Measurements from ENCODE around the gene CKM. TPM values are rescaled to one million over a fixed set of nuclear protein-coding genes. Genes with fewer than 3 reads are reported as not detected.

Gene CKM
- total RNA-seq, 4 donors from 2014 or later, result 0.66 to 1.4 (median 1.1) TPM; not detected in 1

DNA sequence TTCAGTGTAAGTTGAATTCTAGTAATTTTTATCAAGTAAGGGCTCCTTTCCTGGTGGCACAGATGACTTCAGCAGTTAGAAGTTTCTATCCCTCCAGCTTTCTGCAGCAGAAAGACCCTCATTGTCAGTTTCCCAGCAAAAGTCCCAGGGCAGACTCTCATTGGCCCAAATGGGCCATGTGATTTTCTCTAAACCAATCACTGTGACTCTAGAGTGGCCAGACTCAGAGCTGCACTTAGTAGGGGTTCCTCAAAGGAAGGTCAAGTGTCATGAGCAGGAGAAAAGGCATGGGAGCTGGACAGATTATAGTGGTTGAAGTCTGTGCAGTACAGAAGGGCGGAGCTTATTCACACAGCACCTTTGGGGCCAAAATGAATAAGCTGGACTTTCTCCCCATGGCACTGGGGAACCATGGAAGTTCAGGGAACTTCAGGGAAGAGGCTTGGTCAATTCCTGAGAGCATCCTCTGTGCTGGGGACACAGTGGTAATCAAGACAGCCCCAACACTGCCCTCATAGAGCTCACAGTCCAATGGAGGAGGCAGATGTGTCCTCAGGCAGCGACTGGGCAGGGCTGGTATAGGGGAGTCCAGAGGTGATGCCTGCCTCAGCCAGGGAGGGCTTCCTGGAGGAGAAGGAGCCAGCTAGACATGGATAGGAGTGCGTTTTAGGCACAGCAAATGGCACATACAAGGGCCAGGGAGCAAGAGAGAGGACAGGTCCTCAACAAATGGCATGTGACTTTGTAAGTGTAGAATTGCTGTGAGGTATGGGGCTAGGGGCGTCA lies 18.3 kb downstream of the CKM start:
- peaks cover 0 to 9% (median 6%) of the 10 kb centered on the region in 4 donors for H3K4me1 ChIP-seq
- H3K36me3 ChIP-seq, result peaks cover 0 to 33% (median 21%) of the 10 kb centered on the region in 4 donors
- intact Hi-C loops (cut with DNase I), result no loop called here
- 68% methylated on average over 3 of the region's 4 CpGs for WGBS
- no peak overlapping the region for H3K4me3 ChIP-seq
- no peak for DNase-seq (ENCODE audit: extremely low spot score)
- no peaks in the 10 kb centered on the region for H3K9me3 ChIP-seq
- peaks cover 0 to 12% (median 0%) of the 10 kb centered on the region in 4 donors for H3K27me3 ChIP-seq
- TF ChIP-seq EP300 (IDR thresholded peaks at IDR 0.05), result no peak
- TF ChIP-seq POLR2A (IDR thresholded peaks at IDR 0.05; ENCODE audit: low read depth), result no peak
- TF ChIP-seq POLR2AphosphoS5 (IDR thresholded peaks at IDR 0.05), result no peak
- TF ChIP-seq, protein P1, sequence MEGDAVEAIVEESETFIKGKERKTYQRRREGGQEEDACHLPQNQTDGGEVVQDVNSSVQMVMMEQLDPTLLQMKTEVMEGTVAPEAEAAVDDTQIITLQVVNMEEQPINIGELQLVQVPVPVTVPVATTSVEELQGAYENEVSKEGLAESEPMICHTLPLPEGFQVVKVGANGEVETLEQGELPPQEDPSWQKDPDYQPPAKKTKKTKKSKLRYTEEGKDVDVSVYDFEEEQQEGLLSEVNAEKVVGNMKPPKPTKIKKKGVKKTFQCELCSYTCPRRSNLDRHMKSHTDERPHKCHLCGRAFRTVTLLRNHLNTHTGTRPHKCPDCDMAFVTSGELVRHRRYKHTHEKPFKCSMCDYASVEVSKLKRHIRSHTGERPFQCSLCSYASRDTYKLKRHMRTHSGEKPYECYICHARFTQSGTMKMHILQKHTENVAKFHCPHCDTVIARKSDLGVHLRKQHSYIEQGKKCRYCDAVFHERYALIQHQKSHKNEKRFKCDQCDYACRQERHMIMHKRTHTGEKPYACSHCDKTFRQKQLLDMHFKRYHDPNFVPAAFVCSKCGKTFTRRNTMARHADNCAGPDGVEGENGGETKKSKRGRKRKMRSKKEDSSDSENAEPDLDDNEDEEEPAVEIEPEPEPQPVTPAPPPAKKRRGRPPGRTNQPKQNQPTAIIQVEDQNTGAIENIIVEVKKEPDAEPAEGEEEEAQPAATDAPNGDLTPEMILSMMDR (IDR thresholded peaks at IDR 0.05), result no peak
- no peak overlapping the region for H3K27ac ChIP-seq (replicated peaks in 1 of 4)

DNA sequence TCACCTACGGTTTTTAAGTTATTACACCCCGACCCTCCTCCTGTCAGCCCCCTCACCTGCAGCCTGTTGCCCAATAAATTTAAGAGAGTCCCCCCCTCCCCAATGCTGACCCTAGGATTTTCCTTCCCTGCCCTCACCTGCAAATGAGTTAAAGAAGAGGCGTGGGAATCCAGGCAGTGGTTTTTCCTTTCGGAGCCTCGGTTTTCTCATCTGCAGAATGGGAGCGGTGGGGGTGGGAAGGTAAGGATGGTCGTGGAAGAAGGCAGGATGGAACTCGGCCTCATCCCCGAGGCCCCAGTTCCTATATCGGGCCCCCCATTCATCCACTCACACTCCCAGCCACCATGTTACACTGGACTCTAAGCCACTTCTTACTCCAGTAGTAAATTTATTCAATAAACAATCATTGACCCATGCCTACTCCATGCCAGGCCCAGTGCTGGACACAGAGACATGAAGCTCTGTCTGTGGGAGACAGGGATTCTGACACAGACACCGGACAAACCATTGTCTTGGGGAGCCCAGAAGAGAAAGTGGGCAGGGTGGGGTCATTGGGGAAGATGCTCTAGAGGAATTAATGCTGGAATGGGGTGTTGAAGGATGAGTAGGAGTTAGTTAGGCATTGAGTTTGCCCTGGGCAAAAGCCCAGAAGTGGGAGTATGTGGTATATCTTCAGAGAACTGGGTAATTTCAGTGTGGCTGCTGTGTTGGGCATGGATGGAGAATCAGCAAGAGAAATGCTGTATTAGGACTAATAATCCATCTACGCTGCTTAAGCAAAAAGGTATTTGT lies 19.2 kb downstream of the CKM start:
- no peaks in the 10 kb centered on the region for H3K9me3 ChIP-seq
- peaks cover 0 to 42% (median 26%) of the 10 kb centered on the region in 4 donors for H3K36me3 ChIP-seq
- intact Hi-C loops (cut with DNase I), result no loop called here
- no peak overlapping the region for H3K4me3 ChIP-seq
- 94% methylated on average over 12 of the region's 12 CpGs for WGBS
- DNase-seq (ENCODE audit: extremely low spot score), result no peak
- H3K27me3 ChIP-seq, result peaks cover 0 to 12% (median 0%) of the 10 kb centered on the region in 4 donors
- H3K27ac ChIP-seq (replicated peaks in 1 of 4), result no peak overlapping the region
- TF ChIP-seq POLR2AphosphoS5 (IDR thresholded peaks at IDR 0.05), result no peak
- no peak for TF ChIP-seq EP300 (IDR thresholded peaks at IDR 0.05)
- no peak for TF ChIP-seq POLR2A (IDR thresholded peaks at IDR 0.05; ENCODE audit: low read depth)
- TF ChIP-seq, protein P1 (IDR thresholded peaks at IDR 0.05), result no peak
- H3K4me1 ChIP-seq, result peaks cover 0 to 9% (median 6%) of the 10 kb centered on the region in 4 donors

DNA sequence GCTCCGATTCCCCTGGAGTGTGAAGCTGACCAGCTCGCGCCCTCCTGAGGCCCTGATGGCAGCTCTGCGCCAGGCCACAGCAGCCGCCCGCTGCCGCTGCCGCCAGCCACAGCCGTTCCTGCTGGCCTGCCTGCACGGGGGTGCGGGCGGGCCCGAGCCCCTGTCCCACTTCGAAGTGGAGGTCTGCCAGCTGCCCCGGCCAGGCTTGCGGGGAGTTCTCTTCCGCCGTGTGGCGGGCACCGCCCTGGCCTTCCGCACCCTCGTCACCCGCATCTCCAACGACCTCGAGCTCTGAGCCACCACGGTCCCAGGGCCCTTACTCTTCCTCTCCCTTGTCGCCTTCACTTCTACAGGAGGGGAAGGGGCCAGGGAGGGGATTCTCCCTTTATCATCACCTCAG lies 20.3 kb downstream of the CKM start:
- H3K4me1 ChIP-seq, result peaks cover 0 to 9% (median 6%) of the 10 kb centered on the region in 4 donors
- no peak for DNase-seq (ENCODE audit: extremely low spot score)
- intact Hi-C loops (cut with DNase I), result no loop called here
- H3K36me3 ChIP-seq, result peaks cover 4 to 50% (median 33%) of the 10 kb centered on the region in 4 donors
- H3K27me3 ChIP-seq, result peaks cover 0 to 2% (median 0%) of the 10 kb centered on the region in 4 donors
- 94% methylated on average over 17 of the region's 27 CpGs for WGBS
- H3K4me3 ChIP-seq, result no peak overlapping the region
- H3K27ac ChIP-seq (replicated peaks in 1 of 4), result no peak overlapping the region
- TF ChIP-seq, protein P1 (IDR thresholded peaks at IDR 0.05), result no peak
- TF ChIP-seq EP300 (IDR thresholded peaks at IDR 0.05) (no peak), POLR2AphosphoS5 (IDR thresholded peaks at IDR 0.05) (no peak), POLR2A (IDR thresholded peaks at IDR 0.05; ENCODE audit: low read depth) (no peak)
- no peaks in the 10 kb centered on the region for H3K9me3 ChIP-seq

DNA sequence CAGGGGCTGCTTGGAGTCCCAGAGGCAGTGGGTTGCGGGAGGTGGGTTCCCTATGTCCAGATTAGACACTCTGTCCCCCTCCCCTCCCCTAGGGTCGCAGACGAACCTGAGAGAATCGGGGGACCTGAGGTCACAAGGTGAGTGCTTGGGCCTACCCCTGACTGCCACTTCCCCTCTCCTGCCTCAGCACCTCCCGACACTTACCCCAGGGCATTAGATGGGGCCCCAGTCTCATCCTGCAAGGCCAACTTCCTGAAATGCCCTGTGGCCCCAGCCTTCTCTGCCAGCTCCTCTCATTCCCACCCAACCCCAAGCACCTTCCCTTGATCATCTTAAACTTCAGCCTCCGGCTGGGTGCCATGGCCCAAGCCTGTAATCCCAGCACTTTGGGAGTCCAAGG lies 23.0 kb downstream of the CKM start:
- H3K9me3 ChIP-seq, result no peaks in the 10 kb centered on the region
- no peak overlapping the region for H3K27ac ChIP-seq (replicated peaks in 1 of 4)
- peaks cover 5 to 67% (median 43%) of the 10 kb centered on the region in 4 donors for H3K36me3 ChIP-seq
- H3K4me1 ChIP-seq, result peaks cover 0 to 7% (median 2%) of the 10 kb centered on the region in 4 donors
- no peaks in the 10 kb centered on the region for H3K27me3 ChIP-seq
- H3K4me3 ChIP-seq, result no peak overlapping the region
- WGBS, result 85% methylated on average over 6 of the region's 6 CpGs
- TF ChIP-seq, protein P1 (IDR thresholded peaks at IDR 0.05), result no peak
- no peak for TF ChIP-seq POLR2AphosphoS5 (IDR thresholded peaks at IDR 0.05)
- no peak for TF ChIP-seq POLR2A (IDR thresholded peaks at IDR 0.05; ENCODE audit: low read depth)
- no peak for TF ChIP-seq EP300 (IDR thresholded peaks at IDR 0.05)
- intact Hi-C loops (cut with DNase I), result no loop called here
- no peak for DNase-seq (ENCODE audit: extremely low spot score)
